Measurements from ENCODE around the gene CDH11. TPM values are rescaled to one million over a fixed set of nuclear protein-coding genes. Genes with fewer than 3 reads are reported as not detected.

Gene CDH11
- total RNA-seq, 1 experiment from 2014 or later: not detected

DNA sequence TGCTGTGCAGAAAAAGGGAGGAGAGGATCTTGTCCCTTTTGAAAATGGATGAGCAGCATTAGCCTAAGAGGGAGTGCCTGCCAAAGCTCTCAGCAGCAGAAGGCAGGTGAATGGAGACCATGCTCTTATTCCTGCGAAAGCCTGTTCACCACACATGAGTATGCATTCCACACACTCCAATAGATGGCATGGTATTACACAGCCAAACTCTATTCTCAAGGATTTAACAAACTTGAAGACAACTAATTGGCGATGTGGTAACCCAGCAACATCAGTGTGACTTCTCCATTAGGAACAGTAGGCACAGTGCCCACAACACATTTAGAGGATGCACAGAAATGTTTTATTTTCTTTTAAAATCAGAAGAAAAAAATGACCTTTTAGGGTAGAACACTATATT is 77.8 kb downstream of the CDH11 start:
- no peak for DNase-seq (ENCODE audit: low spot score)
- in situ Hi-C loops (cut with HindIII; ENCODE audit: low sequenced_read_pairs): no loop called here

DNA sequence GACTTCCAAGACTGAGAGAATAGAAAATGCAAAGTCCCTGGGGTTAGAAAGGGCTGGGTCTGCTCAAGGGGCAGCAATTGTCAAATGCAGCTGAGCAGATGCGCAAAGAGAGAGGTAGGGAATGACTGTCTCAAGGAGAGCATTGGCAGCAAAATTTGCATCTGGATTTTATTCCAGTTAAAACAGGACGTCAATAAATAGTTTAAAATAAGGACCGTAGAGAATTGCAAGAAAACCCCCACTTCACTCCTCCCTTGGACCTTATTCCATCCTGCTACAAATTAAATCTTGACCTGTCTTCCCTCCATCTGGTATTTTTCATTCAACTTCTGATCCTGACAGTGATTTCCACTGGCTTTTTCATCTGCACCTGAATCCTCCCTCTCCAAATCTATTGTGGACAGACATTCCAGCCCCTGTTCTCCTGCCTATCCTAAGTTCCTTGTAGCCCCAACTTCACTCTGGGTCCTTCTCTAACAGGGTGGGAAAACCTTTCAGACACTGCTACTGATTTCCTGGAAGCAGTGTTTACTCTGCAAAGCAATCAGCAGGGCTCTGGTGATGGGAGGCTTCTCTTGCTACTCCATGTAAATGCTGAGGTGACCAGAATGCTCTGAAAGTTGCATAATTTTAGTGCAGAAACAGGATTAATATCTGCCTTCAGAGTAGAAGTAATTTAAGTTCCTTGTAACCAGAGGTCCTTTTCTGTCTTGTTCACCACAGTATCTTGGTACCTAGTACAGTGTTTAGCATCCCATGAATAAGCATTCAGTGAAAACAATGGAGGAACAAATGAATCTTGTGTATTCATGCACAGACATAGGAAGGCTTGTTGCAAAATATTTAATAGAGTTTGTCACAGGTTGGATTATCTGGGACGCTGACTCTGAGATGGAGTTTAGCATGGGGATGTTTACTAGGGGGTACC is 79.2 kb downstream of the CDH11 start:
- in situ Hi-C loops (cut with HindIII; ENCODE audit: low sequenced_read_pairs): no loop called here
- DNase-seq (ENCODE audit: low spot score): no peak

DNA sequence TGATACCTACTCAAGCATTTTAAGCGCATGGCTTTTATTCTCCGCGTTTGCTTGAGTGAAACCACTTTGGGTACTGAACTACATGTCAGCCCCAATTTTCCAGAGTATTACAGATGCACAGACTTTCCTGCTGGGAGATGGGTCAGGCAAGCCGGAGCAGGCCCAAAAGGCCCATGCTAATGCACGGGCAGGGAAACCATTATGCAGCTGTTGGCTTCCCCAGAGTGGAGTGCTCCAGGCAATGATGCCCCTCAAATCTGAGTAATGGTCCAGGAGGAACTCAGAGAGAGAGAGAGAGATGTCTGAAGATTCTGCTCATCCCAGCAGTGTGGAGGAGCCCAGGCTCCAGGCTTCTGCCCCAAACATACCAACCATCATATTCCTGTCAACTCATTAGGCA is 80.2 kb downstream of the CDH11 start:
- in situ Hi-C loops (cut with HindIII; ENCODE audit: low sequenced_read_pairs): no loop called here
- DNase-seq (ENCODE audit: low spot score): no peak

DNA sequence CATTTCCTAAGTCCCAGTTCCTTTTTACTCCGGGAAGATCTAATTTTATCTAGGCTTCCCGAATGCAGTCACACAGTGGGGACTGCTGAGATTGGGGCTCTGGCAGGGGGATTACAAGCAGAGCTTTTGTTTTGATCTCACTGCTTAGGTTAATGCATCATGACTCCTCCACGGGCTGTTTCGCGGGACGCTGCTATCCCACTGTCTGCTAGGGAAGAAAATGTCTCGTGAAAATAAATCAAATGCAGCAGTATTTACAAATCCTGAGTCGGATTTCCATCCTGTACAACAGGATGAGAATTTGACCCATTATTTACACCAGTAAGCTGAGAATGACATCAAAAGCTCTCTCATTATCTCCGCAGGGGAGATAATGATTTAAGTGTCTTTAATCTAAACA is 83.8 kb downstream of the CDH11 start:
- no peak for DNase-seq (ENCODE audit: low spot score)
- in situ Hi-C loops (cut with HindIII; ENCODE audit: low sequenced_read_pairs): no loop called here

DNA sequence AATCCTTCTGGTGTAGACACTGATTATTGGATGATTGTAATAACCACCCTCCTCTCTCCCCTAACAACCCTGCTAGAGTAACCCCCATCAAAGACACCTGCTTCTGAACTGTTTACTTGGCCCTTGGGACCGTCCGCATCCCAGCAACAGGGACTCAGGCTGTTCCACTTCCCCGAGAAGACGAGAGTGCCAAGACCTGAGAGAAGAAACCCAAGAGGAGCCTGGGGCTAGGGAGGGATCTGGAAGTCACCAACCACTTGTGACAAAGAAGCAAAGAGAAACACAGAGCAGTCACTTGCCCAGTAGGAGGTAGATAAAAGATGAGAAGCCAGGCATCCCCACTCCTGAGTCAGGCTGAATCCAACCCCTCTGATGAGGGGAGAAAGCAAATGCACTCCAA is 84.3 kb downstream of the CDH11 start:
- in situ Hi-C loops (cut with HindIII; ENCODE audit: low sequenced_read_pairs): no loop called here
- no peak for DNase-seq (ENCODE audit: low spot score)

GRCh38 chr16:65034915-65035314 is 86.9 kb downstream of the CDH11 start:
- in situ Hi-C loops (cut with HindIII; ENCODE audit: low sequenced_read_pairs): no loop called here
- DNase-seq (ENCODE audit: low spot score): no peak

DNA sequence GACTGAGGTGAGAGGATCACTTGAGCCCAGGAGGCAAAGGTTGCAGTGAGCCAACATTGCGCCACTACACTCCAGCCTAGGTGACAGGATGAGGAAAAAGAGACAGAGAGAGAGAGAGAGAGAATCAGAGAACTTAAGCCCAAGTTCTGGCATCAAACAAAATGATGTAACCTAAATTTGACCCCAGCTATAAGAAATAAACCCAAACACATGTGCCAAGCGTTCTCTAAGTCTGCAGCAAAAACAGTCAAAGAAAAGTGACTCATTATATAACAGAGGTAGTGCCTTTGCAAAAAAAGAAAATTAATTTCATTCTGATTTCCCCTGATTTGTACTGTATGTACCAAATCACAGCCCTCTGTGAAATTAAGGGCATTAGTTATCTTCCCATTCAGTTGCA is 89.5 kb downstream of the CDH11 start:
- no peak for DNase-seq (ENCODE audit: low spot score)
- in situ Hi-C loops (cut with HindIII; ENCODE audit: low sequenced_read_pairs): no loop called here

DNA sequence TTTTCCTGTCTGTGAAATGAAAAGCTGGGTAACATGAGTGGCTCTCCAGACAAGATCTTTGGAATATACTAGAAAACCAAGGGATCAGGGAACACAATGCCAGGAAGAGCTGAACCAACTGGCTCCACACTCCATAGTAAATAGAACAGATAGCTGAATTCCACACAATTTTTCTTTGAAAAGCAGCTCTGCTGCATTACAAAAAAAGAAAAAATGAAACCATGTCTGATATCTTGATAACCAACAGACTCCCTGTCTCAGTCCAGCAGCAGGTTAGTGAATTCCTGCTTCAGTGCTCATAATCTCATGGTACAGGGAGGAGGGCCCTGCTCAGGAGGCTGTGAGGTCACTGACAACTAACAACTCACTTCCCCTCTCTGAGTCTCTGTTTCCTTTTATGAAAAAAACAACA is 97.1 kb downstream of the CDH11 start:
- DNase-seq (ENCODE audit: low spot score): no peak
- in situ Hi-C loops (cut with HindIII; ENCODE audit: low sequenced_read_pairs): no loop called here

GRCh38 chr16:65023802-65024201 is 98.1 kb downstream of the CDH11 start:
- in situ Hi-C loops (cut with HindIII; ENCODE audit: low sequenced_read_pairs): no loop called here
- DNase-seq (ENCODE audit: low spot score): no peak

DNA sequence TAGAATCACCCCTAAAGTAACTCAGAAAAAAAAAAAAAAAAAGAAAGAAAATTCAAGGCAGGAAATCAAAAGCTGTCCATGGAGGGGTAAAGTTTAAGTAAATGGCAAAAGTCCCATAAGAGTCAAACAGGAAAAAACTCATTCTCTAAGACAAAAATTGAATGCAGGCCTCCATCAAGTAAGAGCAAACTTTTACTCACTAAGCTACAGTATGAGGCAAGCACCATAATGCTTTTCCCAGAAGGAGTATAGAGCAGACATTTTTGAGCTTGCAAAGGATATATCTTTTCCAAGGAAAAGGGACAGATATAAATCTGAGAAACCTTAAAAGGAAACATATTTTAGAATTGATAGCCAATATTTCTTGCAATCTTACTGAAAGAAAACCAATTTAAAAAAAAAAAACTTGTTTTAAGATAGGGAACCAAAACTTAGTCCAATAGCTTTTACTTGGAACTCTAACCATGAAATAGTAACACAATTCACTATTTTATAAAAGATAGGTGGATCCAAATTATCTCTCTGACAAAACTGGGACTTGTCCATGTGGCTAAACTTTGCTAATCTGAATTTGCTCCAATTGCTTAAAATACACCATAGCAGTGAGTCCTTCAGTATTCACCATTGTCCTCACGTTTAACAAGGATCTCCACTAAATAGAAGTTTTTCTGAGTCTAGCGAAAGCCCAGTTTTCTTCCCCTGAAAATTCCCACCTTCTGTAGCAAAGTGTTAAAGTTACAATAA is 99.8 kb downstream of the CDH11 start:
- in situ Hi-C loops (cut with HindIII; ENCODE audit: low sequenced_read_pairs): no loop called here
- no peak for DNase-seq (ENCODE audit: low spot score)

- in situ Hi-C loops (cut with HindIII; ENCODE audit: low sequenced_read_pairs): no loop called here
- DNase-seq (ENCODE audit: low spot score): no peak
Observed at GRCh38 chr16:65016754-65017153, 105.1 kb downstream of the CDH11 start.

- in situ Hi-C loops (cut with HindIII; ENCODE audit: low sequenced_read_pairs): no loop called here
- no peak for DNase-seq (ENCODE audit: low spot score)
Observed at GRCh38 chr16:65015599-65015998, 106.3 kb downstream of the CDH11 start.

DNA sequence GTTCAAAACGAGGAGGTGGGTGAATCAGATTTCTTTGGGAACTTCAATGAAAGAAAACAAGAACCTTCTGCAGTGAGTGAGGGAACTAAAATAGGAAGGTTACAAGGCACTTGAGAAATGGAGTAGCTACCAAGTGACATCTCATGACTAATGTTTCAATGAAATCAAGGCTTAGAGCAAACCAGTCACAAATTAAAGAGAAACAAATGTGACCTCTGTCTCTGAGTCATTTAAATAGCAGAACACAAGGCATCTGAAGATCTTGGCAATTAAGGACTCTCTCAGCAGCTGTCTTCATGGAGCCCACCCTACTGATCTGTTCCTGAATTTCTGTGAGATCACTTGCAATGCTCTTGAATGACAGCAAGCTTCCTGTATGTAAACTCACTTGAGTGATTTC is 109.5 kb downstream of the CDH11 start:
- in situ Hi-C loops (cut with HindIII; ENCODE audit: low sequenced_read_pairs): no loop called here
- DNase-seq (ENCODE audit: low spot score): no peak

DNA sequence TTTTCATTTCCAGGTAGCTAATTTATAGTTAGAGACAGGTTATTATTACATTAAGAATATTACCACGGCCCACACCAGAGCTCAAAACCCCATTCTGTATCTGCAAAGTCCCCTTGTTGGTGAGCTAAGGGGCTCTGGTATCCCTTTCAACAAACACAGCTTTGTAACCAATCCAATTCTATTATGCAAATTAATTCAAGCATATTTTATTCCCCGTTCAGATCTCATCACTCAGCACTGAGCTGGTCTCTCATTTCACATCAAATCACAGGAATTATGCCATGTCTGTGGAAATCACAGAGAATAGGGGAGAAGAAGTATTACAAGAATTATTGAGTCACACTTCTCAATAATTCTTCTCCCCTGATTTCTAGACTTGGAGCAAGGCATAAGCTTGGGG is 111.7 kb downstream of the CDH11 start:
- peak; percentile 4 for DNase-seq (ENCODE audit: low spot score)
- in situ Hi-C loops (cut with HindIII; ENCODE audit: low sequenced_read_pairs): no loop called here

- no peak for DNase-seq (ENCODE audit: low spot score)
- in situ Hi-C loops (cut with HindIII; ENCODE audit: low sequenced_read_pairs): no loop called here
Observed at GRCh38 chr16:65005696-65006095, 116.2 kb downstream of the CDH11 start.

GRCh38 chr16:65004570-65004969 is 117.3 kb downstream of the CDH11 start:
- no peak for DNase-seq (ENCODE audit: low spot score)
- in situ Hi-C loops (cut with HindIII; ENCODE audit: low sequenced_read_pairs): no loop called here

DNA sequence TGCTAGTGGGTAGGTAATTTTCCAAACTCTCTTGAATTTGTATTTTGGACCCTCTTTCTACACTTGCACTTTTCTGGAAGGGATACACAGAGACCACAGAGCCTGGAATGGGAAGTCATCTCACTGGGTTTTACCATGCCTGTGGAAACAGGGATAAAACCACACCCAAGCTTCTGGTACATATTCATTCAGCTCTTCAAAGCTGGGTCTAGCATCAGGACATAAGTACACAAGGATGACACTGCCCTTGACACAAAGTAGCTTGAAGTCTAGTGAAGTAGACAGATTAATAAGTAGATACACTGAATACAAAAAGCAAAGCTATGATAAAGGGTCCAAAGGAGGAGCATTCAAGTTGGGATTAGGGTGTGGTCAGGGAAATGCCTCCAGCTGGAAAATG is 118.2 kb downstream of the CDH11 start:
- DNase-seq (ENCODE audit: low spot score): no peak
- in situ Hi-C loops (cut with HindIII; ENCODE audit: low sequenced_read_pairs): no loop called here

DNA sequence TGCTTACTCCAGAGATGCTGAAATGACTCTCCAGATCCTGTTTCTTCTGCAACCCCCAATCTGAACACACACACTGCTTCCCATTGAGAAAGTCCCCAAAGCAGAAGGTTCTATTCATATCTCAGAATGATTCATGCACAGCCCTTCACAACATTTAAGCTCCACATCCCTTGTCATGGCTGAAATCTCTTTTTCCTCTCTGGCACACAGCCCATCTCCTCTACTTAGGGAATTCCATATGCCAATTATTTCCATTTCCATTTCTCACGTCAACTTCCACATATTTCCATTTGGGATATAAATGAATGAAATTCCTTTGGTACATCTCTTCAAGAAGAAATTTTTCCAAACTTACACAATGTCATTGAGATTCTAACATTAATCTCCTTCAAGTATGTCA is 119.6 kb downstream of the CDH11 start:
- in situ Hi-C loops (cut with HindIII; ENCODE audit: low sequenced_read_pairs): no loop called here
- DNase-seq (ENCODE audit: low spot score): no peak

GRCh38 chr16:65000654-65001053 is 121.2 kb downstream of the CDH11 start:
- in situ Hi-C loops (cut with HindIII; ENCODE audit: low sequenced_read_pairs): no loop called here

GRCh38 chr16:64997751-64998150 is 124.1 kb downstream of the CDH11 start:
- in situ Hi-C loops (cut with HindIII; ENCODE audit: low sequenced_read_pairs): no loop called here

More at GRCh38 chr16:65000654-65001053, 121.2 kb downstream of the CDH11 start:
- DNase-seq (ENCODE audit: low spot score): no peak

More at GRCh38 chr16:64997751-64998150, 124.1 kb downstream of the CDH11 start:
- DNase-seq (ENCODE audit: low spot score): no peak
